ENCODE results near the gene C19orf73. TPM values are rescaled to one million over a fixed set of nuclear protein-coding genes. Genes with fewer than 3 reads are reported as not detected.

C19orf73 gene
- total and polyA plus RNA-seq, 9 of the 15 experiments (the other 6 are each of a cell fraction or from before 2014, with no cell fraction given) = 0.08 to 7.4 (median 1.4) TPM

- peak; percentile 93 for TF ChIP-seq MGA (IDR thresholded peaks at IDR 0.05)
- TF ChIP-seq TRIM28 (IDR thresholded peaks at IDR 0.05) = no peak; the same call in 1 of the 2 replicates
- peak; percentile 73 for TF ChIP-seq POLR2G (IDR thresholded peaks at IDR 0.05; ENCODE audit: low read depth, low read length)
- TF ChIP-seq ZFP36 (IDR thresholded peaks at IDR 0.05; ENCODE audit: low read depth, low read length, partially characterized antibody) = no peak
- no peak for TF ChIP-seq ZNF717 (CRISPR knock-in tag; IDR thresholded peaks at IDR 0.05)
- TF ChIP-seq ATF2 (CRISPR knock-in tag; IDR thresholded peaks at IDR 0.05) = no peak
- TF ChIP-seq COPS2 (conservative IDR thresholded peaks at IDR 0.05) = no peak
- no peak for TF ChIP-seq GTF2E2 (tag; IDR thresholded peaks at IDR 0.05)
- TF ChIP-seq L3MBTL2 (IDR thresholded peaks at IDR 0.05) = peak; percentile 98
- TF ChIP-seq, protein P1, sequence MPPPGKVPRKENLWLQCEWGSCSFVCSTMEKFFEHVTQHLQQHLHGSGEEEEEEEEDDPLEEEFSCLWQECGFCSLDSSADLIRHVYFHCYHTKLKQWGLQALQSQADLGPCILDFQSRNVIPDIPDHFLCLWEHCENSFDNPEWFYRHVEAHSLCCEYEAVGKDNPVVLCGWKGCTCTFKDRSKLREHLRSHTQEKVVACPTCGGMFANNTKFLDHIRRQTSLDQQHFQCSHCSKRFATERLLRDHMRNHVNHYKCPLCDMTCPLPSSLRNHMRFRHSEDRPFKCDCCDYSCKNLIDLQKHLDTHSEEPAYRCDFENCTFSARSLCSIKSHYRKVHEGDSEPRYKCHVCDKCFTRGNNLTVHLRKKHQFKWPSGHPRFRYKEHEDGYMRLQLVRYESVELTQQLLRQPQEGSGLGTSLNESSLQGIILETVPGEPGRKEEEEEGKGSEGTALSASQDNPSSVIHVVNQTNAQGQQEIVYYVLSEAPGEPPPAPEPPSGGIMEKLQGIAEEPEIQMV (tag; conservative IDR thresholded peaks at IDR 0.05; ENCODE audit: low read depth) = no peak
- TF ChIP-seq RBFOX2 (IDR thresholded peaks at IDR 0.05; ENCODE audit: low read depth, low read length) = peak; percentile 57
- peak; percentile 66; the same call in 1 of the 2 replicates for TF ChIP-seq LCOR (CRISPR knock-in tag; IDR thresholded peaks at IDR 0.05)
- TF ChIP-seq CBX1 (IDR thresholded peaks at IDR 0.05; ENCODE audit: low read depth) = 0 out of 2 replicates have a peak, but pooled peaks have one; percentile 73
These were observed 32.5 kb upstream of the C19orf73 start (continued) for GRCh38 chr19:49151267-49152118.

All from K562 (cell line).